OCI-LY3 (cell line): Measurements from ENCODE around the gene NOS1AP.

Experiments used
- H2AFZ ChIP-seq: fragments of 200-600, 300-600 bp; shearing (Covaris generic); 2 replicates; pipeline ENCODE4 v1.6.0; 2014; ENCODE audit warnings: antibody characterized with exemption, low read depth, low read length
- H3K27ac ChIP-seq: fragments of 200-600, 300-600 bp; sonication (generic); 2 replicates; pipeline ENCODE4 v1.5.1; 2014; ENCODE audit warnings: mild to moderate bottlenecking, low read length, moderate library complexity, mixed read lengths
- H3K27me3 ChIP-seq: fragments of 200-600, 300-600 bp; sonication (generic); 2 replicates; pipeline ENCODE4 v1.6.1; 2014; ENCODE audit warnings: low read depth, low read length, mixed read lengths
- H3K36me3 ChIP-seq: fragments of 200-600, 300-600 bp; sonication (generic); replicated peaks from 2 replicates; pipeline ENCODE3; 2014; ENCODE audit warnings: low read depth, low read length, mixed read lengths
- H3K4me1 ChIP-seq: fragments of 300-600, 200-600 bp; sonication (generic); 2 replicates; pipeline ENCODE4 v1.6.1; 2014; ENCODE audit warnings: low read length, mixed read lengths
- H3K4me2 ChIP-seq: fragments of 200-600, 300-600 bp; sonication (generic); 2 replicates; pipeline ENCODE4 v1.6.1; 2014; ENCODE audit warnings: low read length, mixed read lengths
- H3K4me3 ChIP-seq: fragments of 300-600, 200-600 bp; sonication (generic); 2 replicates; pipeline ENCODE4 v1.5.1; 2014; ENCODE audit warnings: antibody characterized with exemption, mild to moderate bottlenecking, low read length, moderate library complexity
- H3K79me2 ChIP-seq: fragments of 300-600, 200-600 bp; shearing (Covaris generic); 2 replicates; pipeline ENCODE4 v1.6.1; 2014; ENCODE audit warnings: mild to moderate bottlenecking, low read length, mixed read lengths
- H3K9ac ChIP-seq: fragments of 300-600, 200-600 bp; shearing (Covaris generic); 2 replicates; pipeline ENCODE4 v1.6.0; 2014; ENCODE audit warnings: mild to moderate bottlenecking, low read length, moderate library complexity
- H3K9me3 ChIP-seq: fragments of 200-600, 300-600 bp; shearing (Covaris generic); 2 replicates; pipeline ENCODE4 v1.6.1; 2014; ENCODE audit warnings: low read length, mixed read lengths; ENCODE audit not compliant: insufficient read depth
- H4K20me1 ChIP-seq: fragments of 200-600, 300-600 bp; sonication (generic); 2 replicates; pipeline ENCODE4 v1.6.1; 2016; ENCODE audit warnings: low read length, mixed read lengths; ENCODE audit not compliant: insufficient read depth
- CTCF ChIP-seq: fragments of 200-600, 300-600 bp; sonication (generic); IDR thresholded peaks from 2 replicates; pipeline ENCODE4 v1.5.1; 2014; ENCODE audit warnings: antibody characterized with exemption, low read length, low read depth
- EZH2phosphoT487 ChIP-seq: fragments of 200-600 bp; shearing (Covaris generic); IDR thresholded peaks from 2 replicates; pipeline ENCODE4 v1.6.1; 2018; ENCODE audit warnings: antibody characterized with exemption, mixed run types, low read depth

Gene NOS1AP

DNA sequence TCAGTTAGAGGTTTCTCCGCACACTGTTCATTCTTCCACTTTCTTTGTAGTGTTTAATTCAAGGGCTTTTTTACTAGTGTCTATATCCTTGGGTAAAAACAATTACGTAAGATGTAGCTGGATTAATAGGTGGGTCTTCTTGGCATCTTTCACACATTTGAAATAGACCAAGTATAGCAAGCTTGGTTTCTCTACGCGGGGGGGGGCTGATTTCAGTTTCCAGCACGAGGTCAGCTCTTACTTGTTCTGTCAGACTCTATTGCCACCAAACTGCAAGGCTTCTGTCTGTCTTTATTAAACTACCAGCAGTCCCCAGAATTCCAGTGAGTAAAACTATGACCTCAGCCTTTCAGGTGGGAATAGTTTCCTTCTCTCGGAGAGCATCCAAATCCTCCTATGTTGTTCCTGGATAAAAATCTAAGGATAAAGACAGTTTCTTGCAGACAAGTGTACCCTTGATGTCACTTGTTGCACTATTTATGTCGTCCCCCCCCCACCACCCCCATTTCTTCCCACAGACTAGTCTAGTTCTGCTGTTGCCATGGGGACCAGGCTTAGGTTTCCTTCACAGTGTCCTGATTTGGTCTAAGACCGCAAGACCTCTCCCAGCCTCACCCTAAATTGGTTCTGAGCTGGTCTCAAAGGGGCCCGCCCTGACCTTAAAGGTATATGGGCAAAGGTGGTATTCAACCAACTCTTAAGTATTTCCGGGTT lies 290.2 kb downstream of the NOS1AP start:
- H2AFZ ChIP-seq: no peak overlapping the region
- no peak overlapping the region for H3K4me3 ChIP-seq
- H3K9me3 ChIP-seq: no peaks in the 10 kb centered on the region
- H3K79me2 ChIP-seq: no peaks in the 10 kb centered on the region
- H3K27me3 ChIP-seq: peaks cover 91% of the 10 kb centered on the region
- no peak overlapping the region for H3K27ac ChIP-seq
- peaks cover 32% of the 10 kb centered on the region for H4K20me1 ChIP-seq
- no peak for TF ChIP-seq CTCF
- TF ChIP-seq EZH2phosphoT487: no peak
- H3K4me2 ChIP-seq: no peak overlapping the region
- peaks cover 12% of the 10 kb centered on the region for H3K4me1 ChIP-seq
- H3K9ac ChIP-seq: no peak overlapping the region
- no peaks in the 10 kb centered on the region for H3K36me3 ChIP-seq

- Histone ChIP-seq H3K4me3 (no peak overlapping the region), H3K4me1 (peaks cover 12% of the 10 kb centered on the region), H3K4me2 (no peak overlapping the region), H3K79me2 (no peaks in the 10 kb centered on the region), H3K9me3 (no peaks in the 10 kb centered on the region), H3K9ac (no peak overlapping the region), H4K20me1 (peaks cover 38% of the 10 kb centered on the region), H2AFZ (no peak overlapping the region), H3K36me3 (no peaks in the 10 kb centered on the region), H3K27me3 (peaks cover 91% of the 10 kb centered on the region), H3K27ac (no peak overlapping the region)
- TF ChIP-seq EZH2phosphoT487: no peak
- TF ChIP-seq CTCF: no peak
Observed at GRCh38 chr1:162360237-162360873, 290.9 kb downstream of the NOS1AP start.

GRCh38 chr1:162360874-162361260 lies 291.4 kb downstream of the NOS1AP start:
- Histone ChIP-seq H3K4me2 (peak overlapping the region; percentile 57; the same call in 1 of the 2 replicates), H3K79me2 (no peaks in the 10 kb centered on the region), H3K27me3 (peaks cover 91% of the 10 kb centered on the region), H3K36me3 (no peaks in the 10 kb centered on the region), H3K27ac (no peak overlapping the region), H4K20me1 (peaks cover 42% of the 10 kb centered on the region), H3K9me3 (no peaks in the 10 kb centered on the region), H3K9ac (no peak overlapping the region), H2AFZ (no peak overlapping the region), H3K4me1 (peaks cover 12% of the 10 kb centered on the region), H3K4me3 (no peak overlapping the region)
- TF ChIP-seq EZH2phosphoT487 (no peak), CTCF (no peak)

DNA sequence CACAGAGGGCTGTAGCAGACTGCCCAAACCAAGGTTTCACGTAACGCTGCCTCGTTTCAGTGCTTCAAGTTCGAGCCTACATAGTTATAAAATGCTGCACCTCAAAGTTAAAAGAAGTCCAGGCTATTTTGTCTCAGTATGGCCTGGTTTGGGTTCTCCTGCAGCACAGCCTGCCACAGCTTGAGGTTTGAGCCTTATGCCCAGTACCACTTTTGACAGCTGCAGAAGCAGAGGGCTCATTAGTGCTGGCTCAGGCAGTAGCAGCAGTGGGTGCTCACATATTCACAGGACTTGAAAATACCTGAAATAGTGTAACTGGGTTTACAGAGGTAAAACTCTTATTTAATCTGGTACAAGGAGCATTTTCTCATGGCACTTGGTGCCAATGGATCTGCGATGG lies 291.9 kb downstream of the NOS1AP start:
- H3K4me3 ChIP-seq: no peak overlapping the region
- no peak overlapping the region for H3K27ac ChIP-seq
- H4K20me1 ChIP-seq: peaks cover 42% of the 10 kb centered on the region
- H3K9me3 ChIP-seq: no peaks in the 10 kb centered on the region
- no peaks in the 10 kb centered on the region for H3K36me3 ChIP-seq
- no peak for TF ChIP-seq CTCF
- no peak for TF ChIP-seq EZH2phosphoT487
- H2AFZ ChIP-seq: no peak overlapping the region
- peak overlapping the region; percentile 57 for H3K4me2 ChIP-seq
- H3K4me1 ChIP-seq: peaks cover 12% of the 10 kb centered on the region
- H3K9ac ChIP-seq: no peak overlapping the region
- no peaks in the 10 kb centered on the region for H3K79me2 ChIP-seq
- peaks cover 90% of the 10 kb centered on the region for H3K27me3 ChIP-seq
